IPS-15b (cell line): ENCODE measurements around the gene MTMR10.

Source experiments
- H3K27me3 ChIP-seq: one replicate; pipeline ENCODE4 v1.6.1; 2013; ENCODE audit warnings: low read length; ENCODE audit not compliant: control insufficient read depth, insufficient read depth
- H3K36me3 ChIP-seq: one replicate; pipeline ENCODE4 v1.6.1; 2013; ENCODE audit warnings: low read length; ENCODE audit not compliant: control insufficient read depth, insufficient read depth
- H3K4me1 ChIP-seq: one replicate; pipeline ENCODE4 v1.6.1; 2013; ENCODE audit warnings: mild to moderate bottlenecking, low read length; ENCODE audit not compliant: control insufficient read depth, insufficient read depth
- H3K4me3 ChIP-seq: one replicate; pipeline ENCODE4 v1.5.1; 2013; ENCODE audit warnings: low read depth, low read length
- H3K9ac ChIP-seq: one replicate; pipeline ENCODE4 v1.6.1; 2013; ENCODE audit warnings: low read depth, mild to moderate bottlenecking, low read length
- H3K9me3 ChIP-seq: one replicate; pipeline ENCODE4 v1.6.1; 2013; ENCODE audit warnings: mild to moderate bottlenecking, low read length; ENCODE audit not compliant: control insufficient read depth, insufficient read depth

The MTMR10 gene

GRCh38 chr15:30979457-30979856 is 12.0 kb downstream of the MTMR10 start:
- no peak overlapping the region for H3K9ac ChIP-seq
- H3K9me3 ChIP-seq = no peaks in the 10 kb centered on the region
- H3K27me3 ChIP-seq = no peaks in the 10 kb centered on the region
- H3K4me3 ChIP-seq = no peak overlapping the region
- no peaks in the 10 kb centered on the region for H3K4me1 ChIP-seq
- H3K36me3 ChIP-seq = no peaks in the 10 kb centered on the region

GRCh38 chr15:30978328-30978727 is 13.1 kb downstream of the MTMR10 start:
- Histone ChIP-seq H3K36me3 (no peaks in the 10 kb centered on the region), H3K9me3 (no peaks in the 10 kb centered on the region), H3K4me3 (no peak overlapping the region), H3K4me1 (no peaks in the 10 kb centered on the region), H3K9ac (no peak overlapping the region), H3K27me3 (no peaks in the 10 kb centered on the region)

- H3K9me3 ChIP-seq = no peaks in the 10 kb centered on the region
- no peak overlapping the region for H3K4me3 ChIP-seq
- H3K4me1 ChIP-seq = no peaks in the 10 kb centered on the region
- no peaks in the 10 kb centered on the region for H3K27me3 ChIP-seq
- H3K9ac ChIP-seq = no peak overlapping the region
- no peaks in the 10 kb centered on the region for H3K36me3 ChIP-seq
Observed at GRCh38 chr15:30974112-30974511, 17.3 kb downstream of the MTMR10 start.

- no peaks in the 10 kb centered on the region for H3K36me3 ChIP-seq
- H3K9me3 ChIP-seq = no peaks in the 10 kb centered on the region
- no peaks in the 10 kb centered on the region for H3K27me3 ChIP-seq
- no peaks in the 10 kb centered on the region for H3K4me1 ChIP-seq
- H3K9ac ChIP-seq = no peak overlapping the region
- no peak overlapping the region for H3K4me3 ChIP-seq
Observed at GRCh38 chr15:30973379-30973778, 18.0 kb downstream of the MTMR10 start.

- Histone ChIP-seq H3K4me3 (no peak overlapping the region), H3K9ac (no peak overlapping the region), H3K4me1 (no peaks in the 10 kb centered on the region), H3K36me3 (no peaks in the 10 kb centered on the region), H3K9me3 (no peaks in the 10 kb centered on the region), H3K27me3 (no peaks in the 10 kb centered on the region)
Observed at GRCh38 chr15:30969724-30970123, 21.7 kb downstream of the MTMR10 start.

- no peaks in the 10 kb centered on the region for H3K9me3 ChIP-seq
- peaks cover 3% of the 10 kb centered on the region for H3K36me3 ChIP-seq
- H3K9ac ChIP-seq = no peak overlapping the region
- no peak overlapping the region for H3K4me3 ChIP-seq
- H3K4me1 ChIP-seq = no peaks in the 10 kb centered on the region
- H3K27me3 ChIP-seq = no peaks in the 10 kb centered on the region
Observed at GRCh38 chr15:30963681-30964080, 27.7 kb downstream of the MTMR10 start.

GRCh38 chr15:30962659-30963058 is 28.8 kb downstream of the MTMR10 start:
- Histone ChIP-seq H3K9me3 (no peaks in the 10 kb centered on the region), H3K27me3 (no peaks in the 10 kb centered on the region), H3K36me3 (peaks cover 3% of the 10 kb centered on the region), H3K9ac (no peak overlapping the region), H3K4me1 (no peaks in the 10 kb centered on the region), H3K4me3 (no peak overlapping the region)

GRCh38 chr15:30962079-30962478 is 29.3 kb downstream of the MTMR10 start:
- no peaks in the 10 kb centered on the region for H3K9me3 ChIP-seq
- peaks cover 3% of the 10 kb centered on the region for H3K36me3 ChIP-seq
- H3K9ac ChIP-seq = no peak overlapping the region
- no peaks in the 10 kb centered on the region for H3K4me1 ChIP-seq
- H3K4me3 ChIP-seq = no peak overlapping the region
- H3K27me3 ChIP-seq = no peaks in the 10 kb centered on the region

GRCh38 chr15:30958219-30958618 is 33.2 kb downstream of the MTMR10 start:
- H3K27me3 ChIP-seq = no peaks in the 10 kb centered on the region
- no peak overlapping the region for H3K4me3 ChIP-seq
- no peak overlapping the region for H3K9ac ChIP-seq
- H3K9me3 ChIP-seq = no peaks in the 10 kb centered on the region
- H3K4me1 ChIP-seq = no peaks in the 10 kb centered on the region
- peaks cover 4% of the 10 kb centered on the region for H3K36me3 ChIP-seq

- Histone ChIP-seq H3K27me3 (no peaks in the 10 kb centered on the region), H3K9me3 (no peaks in the 10 kb centered on the region), H3K4me3 (no peak overlapping the region), H3K9ac (no peak overlapping the region), H3K4me1 (no peaks in the 10 kb centered on the region), H3K36me3 (peaks cover 10% of the 10 kb centered on the region)
Observed at GRCh38 chr15:30956216-30957124, 35.0 kb downstream of the MTMR10 start.

GRCh38 chr15:30954674-30955073 is 36.8 kb downstream of the MTMR10 start:
- H3K36me3 ChIP-seq = peaks cover 7% of the 10 kb centered on the region
- H3K27me3 ChIP-seq = no peaks in the 10 kb centered on the region
- no peaks in the 10 kb centered on the region for H3K4me1 ChIP-seq
- no peak overlapping the region for H3K4me3 ChIP-seq
- H3K9me3 ChIP-seq = no peaks in the 10 kb centered on the region
- H3K9ac ChIP-seq = no peak overlapping the region

GRCh38 chr15:30953731-30954378 is 37.6 kb downstream of the MTMR10 start:
- Histone ChIP-seq H3K4me1 (no peaks in the 10 kb centered on the region), H3K9ac (no peak overlapping the region), H3K4me3 (no peak overlapping the region), H3K36me3 (peaks cover 7% of the 10 kb centered on the region), H3K9me3 (no peaks in the 10 kb centered on the region), H3K27me3 (no peaks in the 10 kb centered on the region)
